HepG2 (cell line): ENCODE results near the gene CRADD. TPM values are rescaled to one million over a fixed set of nuclear protein-coding genes. Genes with fewer than 3 reads are reported as not detected.

Experiments
- ATAC-seq: fragments of 200-7000 bp; cut with Tn5 transposase; 3 replicates; pipeline ENCODE4 v1.9.1; 2020; ENCODE audit warnings: mild to moderate bottlenecking, moderate library complexity
- BruUV-seq: library from RNA; stranded (reverse); fragments of 400-500 nt; replicated peaks from 2 replicates; lab custom pipeline; 2021; lab: Mats Ljungman, UMichigan
- CTCF ChIA-PET: fragments of 300-600 bp; formaldehyde crosslinking; extraction: SDS; loops from one replicate; lab custom pipeline; 2021; ENCODE audit warnings: low total read pairs, inconsistent platforms, low intra/inter-chr PET ratio; lab: Yijun Ruan, JAX
- POLR2A ChIA-PET: fragments of 350-600 bp; sonication (Branson Sonifier 250); formaldehyde crosslinking; loops from one replicate; lab custom pipeline; 2020; ENCODE audit warnings: antibody characterized with exemption, inconsistent platforms; lab: Yijun Ruan, JAX
- DNase-seq: peaks from one replicate; pipeline ENCODE4 v3.0.0-alpha.2; 2015; ENCODE audit warnings: low spot score
- FAIRE-seq: peaks from 3 replicates; lab custom pipeline; 2011; peaks lifted over from hg19 to GRCh38; lab: Jason Lieb, UNC
- H2AFZ ChIP-seq: one replicate; pipeline ENCODE4 v1.6.1; 2011; ENCODE audit warnings: low read length, inconsistent platforms
- H3K27ac ChIP-seq: fragments of 300-600 bp; 3 replicates; pipeline ENCODE4 v1.8.0; 2011; ENCODE audit warnings: mixed run types, mild to moderate bottlenecking, mixed read lengths, low read length, inconsistent platforms; ENCODE audit not compliant: insufficient read depth; ENCODE audit errors: extremely low read length
- H3K27me3 ChIP-seq, 2 experiments: fragments of 200-600 bp in 1 of 2; 2 replicates in 1 of 2; 3 replicates in 1 of 2; pipeline versions ENCODE4 v1.6.0 to v1.8.0; 2011; ENCODE audit warnings: low read length in 2 of 2, mild to moderate bottlenecking in 2 of 2, moderate library complexity in 2 of 2, inconsistent platforms in 1 of 2; ENCODE audit not compliant: insufficient read depth in 2 of 2, control insufficient read depth in 1 of 2
- H3K36me3 ChIP-seq, 2 experiments: fragments of 200-600 bp in 1 of 2; replicated peaks in 1 of 2; 2 replicates in 1 of 2; 3 replicates in 1 of 2; pipeline versions ENCODE4 v1.5.1 to v1.8.0; 2011; ENCODE audit warnings: low read length in 2 of 2, inconsistent platforms in 1 of 2; ENCODE audit not compliant: insufficient read depth in 2 of 2, control insufficient read depth in 1 of 2
- H3K4me1 ChIP-seq: 2 replicates; pipeline ENCODE4 v1.5.1; 2012; ENCODE audit warnings: low read length, inconsistent platforms; ENCODE audit not compliant: insufficient read depth
- H3K4me2 ChIP-seq: 2 replicates; pipeline ENCODE4 v1.6.0; 2011; ENCODE audit warnings: low read depth, low read length, inconsistent platforms
- H3K4me3 ChIP-seq, 3 experiments: fragments of 200-600 bp in 1 of 3; sonication (generic), shearing (Covaris generic) in 1 of 3; replicated peaks in 1 of 3; 2 replicates each; pipeline ENCODE4 v1.5.1; 2011 to 2016; ENCODE audit warnings: low read length in 3 of 3, inconsistent platforms in 2 of 3, low read depth in 2 of 3, mild to moderate bottlenecking in 2 of 3, control low read depth in 1 of 3, mixed read lengths in 1 of 3; ENCODE audit not compliant: insufficient read depth in 1 of 3
- H3K79me2 ChIP-seq: one replicate; pipeline ENCODE4 v1.6.1; 2011; ENCODE audit warnings: low read length, inconsistent platforms; ENCODE audit not compliant: insufficient read depth
- H3K9ac ChIP-seq: 2 replicates; pipeline ENCODE4 v1.6.0; 2011; ENCODE audit warnings: mild to moderate bottlenecking, low read depth, low read length, inconsistent platforms; ENCODE audit not compliant: insufficient read depth
- H3K9me3 ChIP-seq: 2 replicates; pipeline ENCODE4 v1.5.1; 2012; ENCODE audit warnings: mild to moderate bottlenecking, low read length
- H4K20me1 ChIP-seq: 2 replicates; pipeline ENCODE4 v1.6.0; 2011; ENCODE audit warnings: inconsistent platforms, mild to moderate bottlenecking, low read length, moderate library complexity; ENCODE audit not compliant: insufficient read depth
- GABPB1 ChIP-seq: IDR thresholded peaks from 2 replicates; pipeline ENCODE4 v1.6.1; 2016; ENCODE audit warnings: mild to moderate bottlenecking, missing genetic modification reagents, moderate library complexity, missing compliant biosample characterization
- HNF1A ChIP-seq, 2 experiments: sonication (generic) in 1 of 2; formaldehyde crosslinking in 1 of 2; IDR thresholded peaks; 2 replicates each; pipeline versions ENCODE4 v1.4.0 to v1.6.1; 2016 to 2020; ENCODE audit warnings: borderline replicate concordance in 1 of 2, low read depth in 1 of 2, mild to moderate bottlenecking in 1 of 2, missing genetic modification reagents in 1 of 2
- HNRNPLL ChIP-seq: fragments of 200-400 bp; formaldehyde crosslinking; IDR thresholded peaks from 2 replicates; pipeline ENCODE4 v1.6.1; 2017; ENCODE audit warnings: mild to moderate bottlenecking, low read depth, low read length; ENCODE audit not compliant: poor library complexity, severe bottlenecking
- NFE2L2 ChIP-seq: fragments of 150-350 bp; IDR thresholded peaks from 2 replicates; pipeline ENCODE4 v1.6.1; 2014; ENCODE audit warnings: low read length
- SP4 ChIP-seq: sonication (generic); formaldehyde crosslinking; IDR thresholded peaks from 2 replicates; pipeline ENCODE4 v1.8.1; 2023; ENCODE audit warnings: mild to moderate bottlenecking, missing genetic modification reagents
- SSRP1 ChIP-seq: IDR thresholded peaks from 2 replicates; pipeline ENCODE4 v1.6.1; 2016; ENCODE audit warnings: control low read depth
- ZSCAN21 ChIP-seq: sonication (generic); formaldehyde crosslinking; IDR thresholded peaks from 2 replicates; pipeline ENCODE4 v1.8.0; 2022; ENCODE audit warnings: mild to moderate bottlenecking, missing genetic modification reagents, moderate library complexity, borderline replicate concordance
- WGBS: methylation state at CpG from one replicate; pipeline ENCODE4 v1.1.6; 2017; ENCODE audit warnings: low lambda C conversion rate; 5-methylcytosine and 5-hydroxymethylcytosine counted together
- in situ Hi-C: cut with HindIII; loops from 2 replicates; pipeline ENCODE4 v1.10.0; 2017; ENCODE audit warnings: low pct_unique_long_range_greater_than_20kb; ENCODE audit not compliant: extremely low pct_ligation_motif_present
- intact Hi-C: fragments of 100-400 bp; cut with micrococcal nuclease; formaldehyde crosslinking; loops from one replicate; pipeline ENCODE4 v1.10.0; 2022; ENCODE audit not compliant: unreplicated experiment
- polyA plus RNA-seq, 8 experiments: library from polyadenylated mRNA; depleted of rRNA in 3 of 8; stranded (reverse) in 7 of 8; unstranded in 1 of 8; fragments of >200 nt; fragmentation: Illumina TruSeq in 4 of 8; extraction: Trizol in 4 of 8; gene quantifications; 2 replicates each; pipeline versions ENCODE4 v1.2.1 to v1.2.3, GENCODE V29; 2011 to 2016; ENCODE audit warnings: low read depth in 4 of 8, missing spikeins in 1 of 8, mixed read lengths in 1 of 8; ENCODE audit not compliant: insufficient read depth in 1 of 8
- total RNA-seq, 5 experiments: library from RNA; depleted of rRNA; stranded (reverse); fragments of >200 nt; fragmentation: Illumina TruSeq; extraction: Trizol; gene quantifications; 2 replicates each; pipeline ENCODE4 v1.2.3, GENCODE V29; 2016; ENCODE audit warnings: low read depth in 1 of 5
- TF ChIP-seq, protein P1 (sequence below): sonication (generic); formaldehyde crosslinking; IDR thresholded peaks from 2 replicates; pipeline ENCODE4 v1.9.0; 2021; ENCODE audit warnings: missing genetic modification reagents, mild to moderate bottlenecking, borderline replicate concordance

The CRADD gene
- total and polyA plus RNA-seq, 2 of the 13 experiments (the other 11 are each of a cell fraction or from before 2014, with no cell fraction given): 12.4 to 18.8 TPM

DNA sequence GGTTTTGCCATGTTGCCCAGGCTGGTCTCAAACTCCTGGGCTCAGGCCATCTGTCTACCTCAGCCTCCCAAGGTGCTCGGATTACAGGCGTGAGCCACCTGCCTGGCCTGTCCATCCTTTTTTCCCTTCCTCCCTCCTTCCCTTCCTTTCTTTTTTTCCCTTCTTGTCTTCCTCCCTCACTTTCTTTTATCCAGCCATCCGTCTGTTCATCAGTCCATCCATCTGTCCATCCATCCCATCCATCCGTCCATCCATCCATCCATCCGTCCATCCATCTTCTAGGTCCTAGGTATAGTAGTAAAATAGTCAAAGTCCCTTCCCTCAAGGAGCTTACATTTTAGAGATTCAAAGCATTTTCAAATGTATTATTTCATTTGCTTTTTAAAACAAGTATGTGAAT, 56.8 kb downstream of the CRADD start (continued):
- TF ChIP-seq HNF1A (IDR thresholded peaks at IDR 0.05; ENCODE audit: low read depth) (no peak), HNF1A (CRISPR knock-in tag; IDR thresholded peaks at IDR 0.05; ENCODE audit: borderline replicate concordance) (no peak)
- TF ChIP-seq, all 625 proteins: peak for 0

DNA sequence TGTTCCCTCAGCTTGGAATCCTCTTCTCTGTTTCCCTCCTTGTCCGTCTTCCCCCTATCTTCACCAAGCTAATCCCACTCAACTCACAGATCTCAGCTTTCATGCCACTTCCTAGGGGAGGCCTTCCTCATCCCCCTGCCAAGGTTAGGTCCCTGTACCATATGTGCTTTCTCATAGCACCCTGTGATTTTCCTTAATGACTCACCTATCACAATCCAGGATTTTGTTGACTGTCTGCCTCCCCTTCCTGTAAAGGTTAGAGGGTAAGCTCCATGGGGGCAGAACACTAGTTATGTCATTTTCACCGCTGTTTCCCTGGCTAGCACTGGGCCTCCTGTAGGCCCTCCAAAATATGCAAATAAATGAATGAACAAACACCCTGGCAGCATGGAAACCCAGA, 57.6 kb downstream of the CRADD start:
- CTCF ChIA-PET: no interaction called here
- intact Hi-C loops: no loop called here
- 96% methylated on average over 2 of the region's 2 CpGs for WGBS
- BruUV-seq: no TSS peak
- Histone ChIP-seq H3K9ac (no peak overlapping the region), H4K20me1 (no peaks in the 10 kb centered on the region), H2AFZ (no peak overlapping the region), H3K4me3 (no peak overlapping the region), H3K79me2 (no peaks in the 10 kb centered on the region), H3K9me3 (no peaks in the 10 kb centered on the region), H3K4me1 (peaks cover 23% of the 10 kb centered on the region), H3K36me3 (no peaks in the 10 kb centered on the region), H3K27ac (no peak overlapping the region), H3K4me2 (no peak overlapping the region), H3K27me3 (no peaks in the 10 kb centered on the region)
- ATAC-seq: no peak
- in situ Hi-C loops: no loop called here
- POLR2A ChIA-PET: no interaction called here
- FAIRE-seq: no peak
- DNase-seq: no peak
- TF ChIP-seq, protein P1, sequence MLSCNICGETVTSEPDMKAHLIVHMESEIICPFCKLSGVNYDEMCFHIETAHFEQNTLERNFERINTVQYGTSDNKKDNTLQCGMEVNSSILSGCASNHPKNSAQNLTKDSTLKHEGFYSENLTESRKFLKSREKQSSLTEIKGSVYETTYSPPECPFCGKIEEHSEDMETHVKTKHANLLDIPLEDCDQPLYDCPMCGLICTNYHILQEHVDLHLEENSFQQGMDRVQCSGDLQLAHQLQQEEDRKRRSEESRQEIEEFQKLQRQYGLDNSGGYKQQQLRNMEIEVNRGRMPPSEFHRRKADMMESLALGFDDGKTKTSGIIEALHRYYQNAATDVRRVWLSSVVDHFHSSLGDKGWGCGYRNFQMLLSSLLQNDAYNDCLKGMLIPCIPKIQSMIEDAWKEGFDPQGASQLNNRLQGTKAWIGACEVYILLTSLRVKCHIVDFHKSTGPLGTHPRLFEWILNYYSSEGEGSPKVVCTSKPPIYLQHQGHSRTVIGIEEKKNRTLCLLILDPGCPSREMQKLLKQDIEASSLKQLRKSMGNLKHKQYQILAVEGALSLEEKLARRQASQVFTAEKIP (CRISPR knock-in tag): no peak
- TF ChIP-seq NFE2L2 (no peak), SP4 (no peak), ZSCAN21 (CRISPR knock-in tag) (no peak), HNRNPLL (no peak), SSRP1 (CRISPR knock-in tag) (no peak), GABPB1 (CRISPR knock-in tag) (no peak)
